Brain microvascular endothelial cell (primary cell): ENCODE data around the gene SLC7A10.
"Not testable (repeated sequence)": the region's sequence is repeated elsewhere in the genome, so short reads cannot be mapped to it uniquely, and the experiment has no call there.

ENCODE experiments used
- DNase-seq: peaks from one replicate; pipeline ENCODE4 v3.0.0-alpha.2; 2020
- H3K27ac ChIP-seq: fragments of 250-450 bp; sonication (Bioruptor Pico); 2 replicates; pipeline ENCODE4 v1.5.1; 2020; ENCODE audit warnings: mild to moderate bottlenecking, moderate library complexity
- H3K27me3 ChIP-seq: fragments of 250-450 bp; sonication (Bioruptor Pico); replicated peaks from 2 replicates; pipeline ENCODE4 v1.5.1; 2020; ENCODE audit warnings: mild to moderate bottlenecking
- H3K36me3 ChIP-seq: fragments of 250-450 bp; sonication (Bioruptor Pico); replicated peaks from 2 replicates; pipeline ENCODE4 v1.5.1; 2020; ENCODE audit warnings: mild to moderate bottlenecking
- H3K4me3 ChIP-seq: 2 replicates; pipeline ENCODE4 v1.5.1; 2011; ENCODE audit warnings: low read depth, mild to moderate bottlenecking, control low read depth, low read length, moderate library complexity
- CTCF ChIP-seq: IDR thresholded peaks from 2 replicates; pipeline ENCODE4 v1.5.1; 2011; ENCODE audit warnings: low read depth, mild to moderate bottlenecking, moderate library complexity, low read length, control low read depth, inconsistent platforms; ENCODE audit errors: missing control alignments
- in situ Hi-C: cut with HindIII; loops from 2 replicates; pipeline ENCODE4 v1.10.0; 2017; ENCODE audit warnings: low sequenced_read_pairs, low pct_ligation_motif_present

Gene SLC7A10

GRCh38 chr19:33227870-33228599 is 2.4 kb upstream of the SLC7A10 start:
- no peak for DNase-seq
- no peak overlapping the region for H3K4me3 ChIP-seq
- no peak for TF ChIP-seq CTCF
- in situ Hi-C loops, result no loop called here
- no peak overlapping the region for H3K27ac ChIP-seq
- H3K36me3 ChIP-seq, result no peaks in the 10 kb centered on the region
- peaks cover 41% of the 10 kb centered on the region for H3K27me3 ChIP-seq

GRCh38 chr19:33227242-33227650 is 1.6 kb upstream of the SLC7A10 start:
- Histone ChIP-seq H3K27ac (no peak overlapping the region), H3K27me3 (peaks cover 46% of the 10 kb centered on the region), H3K4me3 (no peak overlapping the region), H3K36me3 (no peaks in the 10 kb centered on the region)
- in situ Hi-C loops, result no loop called here
- no peak for TF ChIP-seq CTCF
- peak; percentile 16 for DNase-seq

GRCh38 chr19:33226550-33227241 is 1.0 kb upstream of the SLC7A10 start:
- no peaks in the 10 kb centered on the region for H3K36me3 ChIP-seq
- in situ Hi-C loops, result no loop called here
- H3K4me3 ChIP-seq, result no peak overlapping the region
- peaks cover 46% of the 10 kb centered on the region for H3K27me3 ChIP-seq
- no peak for TF ChIP-seq CTCF
- no peak for DNase-seq
- H3K27ac ChIP-seq, result no peak overlapping the region

GRCh38 chr19:33224694-33225457 is 774 bp downstream of the SLC7A10 start:
- no peak for TF ChIP-seq CTCF

GRCh38 chr19:33222255-33222654 is 3.4 kb downstream of the SLC7A10 start:
- in situ Hi-C loops, DNase-seq, H3K4me3 ChIP-seq, H3K36me3 ChIP-seq, H3K27ac ChIP-seq: not testable (repeated sequence)
- H3K27me3 ChIP-seq, result peaks cover 37% of the 10 kb centered on the region

More at GRCh38 chr19:33224694-33225457, 774 bp downstream of the SLC7A10 start:
- in situ Hi-C loops, result no loop called here
- H3K36me3 ChIP-seq, result no peaks in the 10 kb centered on the region
- no peak for DNase-seq
- no peak overlapping the region for H3K27ac ChIP-seq
- H3K4me3 ChIP-seq, result no peak overlapping the region
- peaks cover 46% of the 10 kb centered on the region for H3K27me3 ChIP-seq

GRCh38 chr19:33221638-33222037 is 4.0 kb downstream of the SLC7A10 start:
- Histone ChIP-seq H3K36me3 (no peaks in the 10 kb centered on the region), H3K27ac (no peak overlapping the region), H3K27me3 (peaks cover 34% of the 10 kb centered on the region), H3K4me3 (no peak overlapping the region)
- no peak for TF ChIP-seq CTCF
- in situ Hi-C loops, result no loop called here
- no peak for DNase-seq
